D721Med (cell line): ENCODE measurements around the gene PDE7B.
"Not testable (repeated sequence)": the region's sequence is repeated elsewhere in the genome, so short reads cannot be mapped to it uniquely, and the experiment has no call there.

Experiments
- DNase-seq: peaks from one replicate; pipeline ENCODE4 v3.0.0; 2011; ENCODE audit warnings: low spot score; ENCODE audit not compliant: insufficient read length
- FAIRE-seq: peaks from 2 replicates; lab custom pipeline; 2011; peaks lifted over from hg19 to GRCh38; lab: Jason Lieb, UNC
- TF ChIP-seq, protein P1 (sequence below): IDR thresholded peaks from 2 replicates; pipeline ENCODE4 v1.5.1; 2012; ENCODE audit warnings: mild to moderate bottlenecking, control low read depth; ENCODE audit not compliant: insufficient read depth; ENCODE audit errors: missing control alignments

Gene PDE7B

DNA sequence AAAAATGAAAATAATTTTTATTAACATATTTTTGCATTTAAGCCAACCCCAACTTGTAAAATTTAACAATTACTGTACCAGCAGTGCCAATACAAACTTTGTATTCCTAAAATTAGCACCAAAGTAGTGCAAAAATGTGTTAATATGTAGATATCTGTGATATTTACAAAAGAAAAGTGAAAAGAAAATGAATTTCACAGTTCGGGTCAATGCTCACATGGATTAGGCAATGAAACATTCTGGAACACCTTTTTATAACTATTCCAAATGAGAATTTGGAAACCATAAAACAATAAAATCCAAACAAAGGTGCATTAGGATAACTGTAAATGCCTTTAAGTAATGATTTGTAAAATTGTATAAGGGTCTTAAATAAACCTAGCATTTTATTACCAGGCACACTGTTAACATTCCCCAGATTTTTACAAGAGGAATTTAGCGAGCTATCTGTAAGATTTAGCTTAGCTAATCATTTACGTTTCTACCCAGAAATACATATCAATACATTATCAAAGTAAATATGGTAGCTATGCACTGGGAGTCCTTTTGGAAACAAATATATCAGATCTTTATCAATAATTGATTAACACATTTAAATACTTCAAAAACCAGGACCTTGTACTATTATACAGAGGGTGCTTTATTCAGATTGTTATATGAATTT lies 286.4 kb downstream of the PDE7B start:
- FAIRE-seq (no peak), DNase-seq (no peak)
- TF ChIP-seq, protein P1, sequence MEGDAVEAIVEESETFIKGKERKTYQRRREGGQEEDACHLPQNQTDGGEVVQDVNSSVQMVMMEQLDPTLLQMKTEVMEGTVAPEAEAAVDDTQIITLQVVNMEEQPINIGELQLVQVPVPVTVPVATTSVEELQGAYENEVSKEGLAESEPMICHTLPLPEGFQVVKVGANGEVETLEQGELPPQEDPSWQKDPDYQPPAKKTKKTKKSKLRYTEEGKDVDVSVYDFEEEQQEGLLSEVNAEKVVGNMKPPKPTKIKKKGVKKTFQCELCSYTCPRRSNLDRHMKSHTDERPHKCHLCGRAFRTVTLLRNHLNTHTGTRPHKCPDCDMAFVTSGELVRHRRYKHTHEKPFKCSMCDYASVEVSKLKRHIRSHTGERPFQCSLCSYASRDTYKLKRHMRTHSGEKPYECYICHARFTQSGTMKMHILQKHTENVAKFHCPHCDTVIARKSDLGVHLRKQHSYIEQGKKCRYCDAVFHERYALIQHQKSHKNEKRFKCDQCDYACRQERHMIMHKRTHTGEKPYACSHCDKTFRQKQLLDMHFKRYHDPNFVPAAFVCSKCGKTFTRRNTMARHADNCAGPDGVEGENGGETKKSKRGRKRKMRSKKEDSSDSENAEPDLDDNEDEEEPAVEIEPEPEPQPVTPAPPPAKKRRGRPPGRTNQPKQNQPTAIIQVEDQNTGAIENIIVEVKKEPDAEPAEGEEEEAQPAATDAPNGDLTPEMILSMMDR = no peak

DNA sequence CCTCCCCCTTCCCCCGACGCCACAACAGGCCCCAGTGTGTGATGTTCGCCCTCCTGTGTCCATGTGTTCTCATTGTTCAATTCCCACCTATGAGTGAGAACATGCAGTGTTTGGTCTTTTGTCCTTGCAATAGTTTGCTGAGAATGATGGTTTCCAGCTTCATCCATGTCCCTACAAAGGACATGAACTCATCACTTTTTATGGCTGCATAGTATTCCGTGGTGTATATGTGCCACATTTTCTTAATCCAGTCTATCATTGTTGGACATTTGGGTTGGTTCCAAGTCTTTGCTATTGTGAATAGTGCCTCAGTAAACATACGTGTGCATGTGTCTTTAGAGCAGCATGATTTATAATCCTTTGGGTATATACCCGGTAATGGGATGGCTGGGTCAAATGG lies 287.6 kb downstream of the PDE7B start:
- DNase-seq, FAIRE-seq: not testable (repeated sequence)

DNA sequence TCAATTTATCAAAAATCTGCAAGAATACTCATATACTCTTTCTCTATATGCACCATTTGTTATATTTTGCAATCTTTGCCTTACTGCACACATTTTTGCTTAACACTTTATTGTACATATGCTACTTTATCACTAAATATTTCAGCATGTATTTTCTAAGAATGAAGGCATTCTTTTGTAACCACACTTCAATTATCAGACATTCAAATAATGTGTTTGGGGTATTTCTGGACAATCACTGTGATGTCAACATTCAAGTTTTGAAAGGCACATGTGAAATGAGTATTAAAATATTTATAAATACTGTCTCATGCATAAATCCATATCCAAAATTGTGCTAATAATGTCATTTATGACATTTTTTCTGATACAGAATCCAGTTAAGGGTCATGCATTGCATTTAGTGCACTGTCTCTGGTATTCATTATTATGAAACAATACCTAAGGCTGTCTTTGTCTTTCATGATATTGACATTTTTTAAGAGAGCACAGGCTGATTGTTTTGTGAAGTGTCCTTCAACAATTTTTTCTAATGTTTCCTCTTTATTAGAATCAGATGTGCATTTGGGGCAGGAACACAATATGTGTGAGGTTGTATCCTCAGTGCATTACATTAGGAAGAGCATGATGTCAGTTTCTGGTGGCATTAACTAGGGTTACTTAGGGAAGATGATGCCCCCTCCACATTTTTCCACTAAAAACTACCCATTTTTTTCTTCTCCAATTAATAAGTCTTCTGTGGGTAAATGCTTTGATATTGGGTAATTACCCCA lies 292.9 kb downstream of the PDE7B start:
- FAIRE-seq (no peak), DNase-seq (no peak)
- TF ChIP-seq, protein P1 = no peak

DNA sequence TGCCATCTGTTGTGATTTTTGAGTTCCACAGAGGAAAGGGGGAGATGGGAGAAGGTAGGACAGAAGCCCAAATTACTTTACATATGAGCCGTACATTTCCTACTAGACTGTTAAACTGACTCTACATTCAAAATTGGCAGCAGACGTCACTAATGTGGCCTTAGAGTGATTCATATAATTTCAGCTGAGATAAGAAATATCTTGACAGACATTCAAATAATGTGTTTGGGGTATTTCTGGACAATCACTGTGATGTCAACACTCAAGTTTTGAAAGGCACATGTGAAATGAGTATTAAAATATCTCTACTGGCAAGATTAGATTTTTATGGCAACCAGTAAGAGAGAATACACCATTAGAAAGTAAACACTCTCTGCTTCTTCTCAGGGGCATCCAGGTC lies 294.6 kb downstream of the PDE7B start:
- no peak for FAIRE-seq
- TF ChIP-seq, protein P1 = no peak
- DNase-seq = no peak

DNA sequence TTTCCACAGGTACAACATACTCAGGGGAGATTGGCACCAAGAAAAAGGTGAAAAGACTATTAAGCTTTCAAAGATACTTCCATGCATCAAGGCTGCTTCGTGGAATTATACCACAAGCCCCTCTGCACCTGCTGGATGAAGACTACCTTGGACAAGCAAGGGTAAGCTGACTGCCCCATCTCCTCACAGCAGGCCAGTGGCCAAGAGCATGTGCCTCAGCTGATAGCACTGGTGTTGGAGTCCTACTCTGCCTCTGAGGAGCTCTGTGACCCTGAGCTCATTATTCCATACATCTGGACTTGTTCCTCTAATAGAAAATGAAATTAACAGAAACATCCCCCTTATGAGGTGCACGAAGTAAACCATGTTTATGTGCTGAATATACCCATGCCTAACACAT lies 295.8 kb downstream of the PDE7B start:
- TF ChIP-seq, protein P1 = no peak

DNA sequence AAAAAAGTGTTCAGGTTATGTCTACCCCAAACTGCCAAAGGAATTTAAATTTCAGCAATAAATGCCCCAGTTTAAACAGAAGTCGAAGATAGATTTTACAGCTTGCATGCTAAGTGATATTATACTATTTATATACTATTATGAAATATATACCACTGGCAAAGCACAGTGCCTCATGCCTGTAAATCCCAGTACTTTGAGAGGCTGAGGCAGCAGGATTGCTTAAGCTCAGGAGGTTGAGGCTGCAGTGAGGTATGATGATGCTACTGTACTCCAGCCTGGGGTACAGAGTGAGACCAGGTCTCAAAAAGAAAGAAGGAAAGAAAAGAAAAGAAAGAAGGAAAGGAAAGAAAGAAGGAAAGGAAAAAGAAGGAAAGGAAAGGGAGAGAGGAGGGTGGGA lies 296.6 kb downstream of the PDE7B start:
- DNase-seq (no peak), FAIRE-seq (no peak)
- TF ChIP-seq, protein P1 = no peak

More for the DNA sequence above, 295.8 kb downstream of the PDE7B start:
- no peak for FAIRE-seq
- DNase-seq = no peak

DNA sequence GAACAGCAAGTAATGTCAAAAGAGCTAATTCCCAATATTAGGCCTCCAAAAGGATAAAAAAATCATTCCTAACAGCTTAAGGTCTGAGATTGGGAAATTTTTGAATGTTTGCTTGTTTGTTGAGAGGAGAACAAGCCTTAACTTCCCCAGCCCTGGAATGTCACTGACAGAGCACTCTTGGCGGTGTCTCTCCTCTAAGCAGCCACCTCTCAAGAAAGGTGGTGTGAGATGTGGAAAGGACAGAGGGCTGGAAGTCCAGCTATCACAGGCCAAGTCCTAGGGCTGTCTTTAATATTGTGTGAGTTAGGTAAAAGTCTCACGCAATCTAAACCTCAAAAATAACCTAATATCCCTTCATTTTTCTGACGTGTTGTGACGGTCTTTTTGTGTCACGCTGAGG lies 297.0 kb downstream of the PDE7B start:
- TF ChIP-seq, protein P1 = no peak
- DNase-seq (no peak), FAIRE-seq (no peak)
